Left colon (tissue), 2 donors: ENCODE results near the gene XXYLT1. TPM values are rescaled to one million over a fixed set of nuclear protein-coding genes. Genes with fewer than 3 reads are reported as not detected.

Experiments
- ATAC-seq: fragments of 200-7000 bp; cut with Tn5 transposase; one replicate; pipeline ENCODE4 v1.9.1; 2020; ENCODE audit warnings: mild to moderate bottlenecking, moderate library complexity
- DNase-seq, 2 donors: peaks; one replicate each; pipeline ENCODE4 v3.0.0-alpha.2; 2020
- intact Hi-C, 2 donors: fragments of 100-400 bp; cut with DNase I in 1 of 2; cut with micrococcal nuclease in 1 of 2; formaldehyde crosslinking; loops; one replicate each; pipeline versions ENCODE4 v1.11.2 to v1.14.0; 2022; cut with DNase I, micrococcal nuclease
- total RNA-seq, 2 donors: library from RNA; stranded (reverse); fragmentation: NEBNext Ultra II Directional; extraction: Animal tissue kit (Norgen Biotek cat#: 25700); gene quantifications; one replicate each; pipeline ENCODE4 v1.2.1, GENCODE V29; 2021
- donor health status: DM: no; HTN: no; CAD: no.
- donor health status: DM: yes; HTN: yes; CAD: no.

The XXYLT1 gene
- total RNA-seq, 2 donors from 2014 or later, result 8.0 to 13.5 TPM

DNA sequence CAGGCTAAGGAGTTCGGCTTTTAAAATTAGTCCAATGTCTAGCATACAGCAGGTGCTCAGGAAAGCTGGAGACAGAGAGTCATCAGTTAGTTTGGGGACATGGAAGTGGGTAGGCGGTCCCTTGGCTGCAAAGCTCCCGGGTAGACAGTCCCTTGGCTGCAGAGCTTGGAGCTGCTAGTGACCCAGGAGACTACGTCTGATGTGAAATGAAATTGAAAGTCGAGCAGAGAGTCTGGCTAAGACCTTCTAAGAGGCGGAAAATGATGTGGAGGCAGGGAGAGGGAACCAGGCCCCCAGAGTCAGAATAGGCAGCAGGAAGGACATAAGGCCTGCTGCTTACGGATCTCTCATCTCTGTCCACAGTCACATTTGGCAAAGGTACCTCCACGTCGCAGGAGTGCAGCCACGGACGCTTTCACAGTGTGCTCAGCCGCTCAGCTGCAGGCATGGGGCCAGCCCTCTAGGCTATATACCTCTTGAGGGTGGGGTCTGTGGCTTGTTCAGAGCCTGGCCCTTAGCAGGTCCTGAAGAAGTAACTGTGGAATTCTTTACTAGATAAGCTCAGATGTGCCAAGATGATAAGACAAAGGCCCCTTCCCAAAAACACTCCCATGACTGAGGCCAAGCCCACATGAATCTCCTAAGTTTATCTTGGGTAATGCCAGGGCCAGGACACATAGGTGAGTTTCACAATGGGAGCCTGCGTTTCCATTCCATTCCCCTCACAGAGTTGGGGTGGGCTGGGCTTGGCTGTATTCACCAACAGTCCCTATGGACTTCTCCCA is 131.7 kb downstream of the XXYLT1 start:
- no peak for ATAC-seq
- intact Hi-C loops, result no loop called here
- no peak for DNase-seq

GRCh38 chr3:195137638-195138588 is 133.0 kb downstream of the XXYLT1 start:
- intact Hi-C loops, result no loop called here
- ATAC-seq (peak; percentile 82), DNase-seq (no peak)

- intact Hi-C loops, result no loop called here
- no peak for DNase-seq
- no peak for ATAC-seq
These were observed 135.0 kb downstream of the XXYLT1 start for GRCh38 chr3:195135917-195136316.

GRCh38 chr3:195134431-195134830 is 136.5 kb downstream of the XXYLT1 start:
- ATAC-seq (no peak), DNase-seq (no peak)
- intact Hi-C loops, result no loop called here

DNA sequence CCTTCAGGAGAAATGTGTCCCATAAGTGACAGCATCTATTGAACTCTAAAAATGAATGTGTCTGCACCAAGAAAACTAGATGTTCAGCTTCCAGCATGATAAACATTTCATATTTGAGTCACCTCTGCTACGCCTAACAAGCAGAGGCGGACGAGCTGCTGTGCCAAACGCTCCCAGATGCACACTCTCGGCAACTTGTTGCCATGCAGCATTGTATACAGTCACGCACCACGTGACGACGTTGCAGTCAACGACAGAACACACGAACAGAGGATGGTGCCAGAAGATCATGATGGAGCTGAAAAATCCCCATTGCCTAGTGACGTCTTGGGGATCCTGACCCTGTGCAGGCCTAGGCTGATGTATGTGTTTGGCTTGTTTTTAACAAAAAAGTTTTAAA is 137.5 kb downstream of the XXYLT1 start:
- intact Hi-C loops, result no loop called here
- DNase-seq (peak; percentile 45 to 75), ATAC-seq (no peak)

- intact Hi-C loops, result no loop called here
- no peak for DNase-seq
These were observed 137.9 kb downstream of the XXYLT1 start for GRCh38 chr3:195133013-195133412.

DNA sequence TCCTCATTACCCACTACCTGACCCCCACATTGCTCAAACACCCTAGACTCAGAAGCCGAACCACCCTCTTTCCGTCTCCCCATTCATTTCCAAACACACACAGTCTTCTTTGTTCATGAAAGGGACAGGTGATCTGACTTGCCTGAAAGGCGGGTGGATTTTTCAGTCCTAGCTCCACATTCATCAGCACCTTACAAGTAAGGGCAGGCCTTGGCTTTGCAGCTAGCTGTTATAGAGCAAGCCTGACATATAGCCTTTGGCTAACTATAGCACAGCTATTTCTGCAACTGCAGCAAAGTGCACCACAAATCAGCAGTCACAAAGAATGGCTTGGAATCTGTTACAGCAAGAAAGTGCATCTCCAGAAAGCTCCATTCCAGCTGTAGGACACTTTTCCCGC is 139.8 kb downstream of the XXYLT1 start:
- ATAC-seq (no peak), DNase-seq (no peak)
- intact Hi-C loops, result no loop called here

More at GRCh38 chr3:195133013-195133412, 137.9 kb downstream of the XXYLT1 start:
- no peak for ATAC-seq

DNA sequence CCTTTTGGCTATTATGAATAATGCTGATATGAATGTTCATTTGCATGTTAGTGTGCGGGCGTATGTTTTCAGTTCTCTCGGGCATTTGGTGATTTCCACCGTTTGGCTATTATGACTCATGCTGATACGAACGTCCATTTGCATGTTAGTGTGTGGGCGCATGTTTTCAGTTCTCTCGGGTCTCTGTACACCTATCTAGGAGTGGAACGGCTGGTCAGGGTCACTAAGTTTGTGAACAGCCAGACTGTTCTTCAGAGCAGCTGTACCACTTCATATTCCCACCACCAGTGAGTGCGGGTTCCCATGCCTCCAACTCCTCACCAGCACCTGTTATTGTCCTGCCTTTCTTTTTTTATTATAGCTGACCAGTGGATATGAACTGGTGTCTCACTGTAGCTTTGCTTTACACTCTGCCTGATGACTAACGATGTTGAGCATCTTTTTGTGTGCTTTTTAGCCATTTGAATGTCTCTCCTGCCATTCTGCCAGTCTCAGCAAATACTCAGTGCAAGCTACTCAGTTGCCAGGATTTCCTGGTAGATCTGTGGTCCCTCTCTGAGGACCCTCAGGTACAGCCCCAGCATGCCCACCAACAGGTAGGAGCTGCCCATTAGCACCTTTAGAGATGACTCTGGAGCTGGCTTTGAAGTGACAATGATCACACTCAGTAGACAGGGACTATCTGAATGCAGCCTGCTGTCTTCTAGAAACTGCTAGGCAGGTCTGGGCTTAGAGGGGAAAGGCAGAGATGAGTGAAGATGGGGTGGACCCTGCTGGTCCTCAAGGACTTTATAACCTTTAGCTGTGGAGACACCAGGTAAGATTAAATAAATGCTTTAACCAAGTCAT is 141.1 kb downstream of the XXYLT1 start:
- DNase-seq (no peak), ATAC-seq (no peak)
- intact Hi-C loops, result no loop called here

DNA sequence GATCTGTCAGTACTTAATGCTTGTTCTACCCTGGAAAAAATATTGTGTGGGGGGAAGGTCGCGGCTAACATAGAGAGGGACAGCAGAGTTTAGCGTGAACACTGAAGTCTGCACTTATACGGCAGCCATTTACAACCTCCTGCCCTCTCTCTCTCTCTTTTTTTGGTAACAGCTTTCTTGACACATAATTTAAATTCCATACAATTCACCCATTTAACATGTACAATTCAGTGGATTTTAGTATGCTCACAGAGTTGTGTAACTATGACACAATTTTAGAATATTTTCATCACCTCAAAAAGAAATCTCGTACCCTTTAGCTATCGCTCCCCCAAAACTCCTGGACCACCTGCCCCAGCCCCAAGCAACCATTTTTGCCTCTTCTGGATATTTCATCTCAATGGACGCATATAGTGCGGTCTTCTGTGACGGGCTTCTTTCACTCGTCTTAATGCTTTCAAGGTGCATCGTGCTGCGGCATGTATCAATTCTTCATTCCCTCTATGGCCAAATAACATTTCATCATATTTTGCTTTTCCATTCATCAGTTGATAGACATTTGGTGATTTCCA is 141.8 kb downstream of the XXYLT1 start:
- ATAC-seq (no peak), DNase-seq (no peak)
- intact Hi-C loops, result no loop called here

- no peak for ATAC-seq
- intact Hi-C loops, result no loop called here
- DNase-seq, result no peak
These were observed 142.5 kb downstream of the XXYLT1 start for GRCh38 chr3:195128255-195129071.

- intact Hi-C loops, result no loop called here
- no peak for DNase-seq
- no peak for ATAC-seq
These were observed 144.8 kb downstream of the XXYLT1 start for GRCh38 chr3:195126056-195126605.

DNA sequence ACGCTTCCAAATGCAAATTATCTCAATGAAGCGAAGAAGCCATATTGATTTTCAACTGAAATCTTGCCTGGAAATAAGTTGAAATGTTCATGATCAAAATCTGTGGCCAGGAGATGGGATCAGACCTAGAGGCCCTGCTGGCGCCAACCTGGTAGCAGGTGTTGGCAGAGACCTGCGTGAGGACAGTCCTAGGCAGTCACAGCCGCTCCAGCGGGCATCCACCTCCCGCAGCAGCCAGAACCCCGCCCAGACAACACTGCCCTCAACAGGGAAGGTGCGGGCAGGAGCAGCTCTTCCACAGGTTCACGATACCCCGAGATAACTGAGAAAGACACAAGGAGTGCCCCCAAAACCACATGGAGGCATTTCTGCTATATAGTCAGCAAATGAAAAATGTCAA is 145.3 kb downstream of the XXYLT1 start:
- intact Hi-C loops, result no loop called here
- DNase-seq (no peak), ATAC-seq (no peak)

- ATAC-seq, result no peak
- DNase-seq, result no peak
- intact Hi-C loops, result no loop called here
These were observed 146.5 kb downstream of the XXYLT1 start for GRCh38 chr3:195124378-195124992.

DNA sequence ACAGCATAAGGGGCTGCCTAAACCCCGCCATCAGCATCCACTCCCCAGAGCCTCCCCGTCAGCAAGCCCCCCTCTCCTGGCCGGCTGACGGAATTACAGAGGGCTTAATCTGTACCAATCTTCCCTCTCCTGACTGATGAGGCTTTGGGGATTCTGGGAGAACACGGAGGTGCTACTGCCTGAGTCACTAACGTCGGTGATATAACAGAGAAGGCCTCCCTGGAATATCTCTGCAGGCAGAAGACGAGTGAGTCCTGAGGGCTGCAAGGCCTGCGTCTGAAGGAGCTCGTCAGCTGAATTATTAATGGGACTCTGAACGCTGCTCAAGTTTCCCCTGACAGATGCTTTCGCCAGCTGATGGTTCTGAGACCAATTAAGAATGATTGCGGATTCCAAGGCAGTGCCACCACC is 147.7 kb downstream of the XXYLT1 start:
- intact Hi-C loops, result no loop called here
- ATAC-seq (no peak), DNase-seq (no peak)

GRCh38 chr3:195122261-195122660 is 148.7 kb downstream of the XXYLT1 start:
- intact Hi-C loops, result no loop called here
- no peak for ATAC-seq
- no peak for DNase-seq

DNA sequence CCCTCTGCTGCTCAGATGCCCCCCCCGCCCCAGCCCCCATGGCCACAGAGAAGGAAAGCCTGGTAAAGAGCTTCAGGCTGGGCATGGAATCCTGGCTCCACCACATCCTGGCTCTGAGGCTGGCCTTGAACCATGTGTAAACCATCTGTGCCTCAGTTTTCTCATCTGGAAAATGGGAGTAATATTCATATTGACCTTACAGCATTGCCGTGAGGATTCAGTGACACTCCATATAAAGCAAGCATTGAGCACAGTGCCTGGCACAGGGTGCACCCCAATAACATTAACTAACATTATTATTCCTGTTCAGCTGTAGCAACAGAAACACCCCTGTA is 150.7 kb downstream of the XXYLT1 start:
- intact Hi-C loops, result no loop called here
- DNase-seq (no peak), ATAC-seq (no peak)

DNA sequence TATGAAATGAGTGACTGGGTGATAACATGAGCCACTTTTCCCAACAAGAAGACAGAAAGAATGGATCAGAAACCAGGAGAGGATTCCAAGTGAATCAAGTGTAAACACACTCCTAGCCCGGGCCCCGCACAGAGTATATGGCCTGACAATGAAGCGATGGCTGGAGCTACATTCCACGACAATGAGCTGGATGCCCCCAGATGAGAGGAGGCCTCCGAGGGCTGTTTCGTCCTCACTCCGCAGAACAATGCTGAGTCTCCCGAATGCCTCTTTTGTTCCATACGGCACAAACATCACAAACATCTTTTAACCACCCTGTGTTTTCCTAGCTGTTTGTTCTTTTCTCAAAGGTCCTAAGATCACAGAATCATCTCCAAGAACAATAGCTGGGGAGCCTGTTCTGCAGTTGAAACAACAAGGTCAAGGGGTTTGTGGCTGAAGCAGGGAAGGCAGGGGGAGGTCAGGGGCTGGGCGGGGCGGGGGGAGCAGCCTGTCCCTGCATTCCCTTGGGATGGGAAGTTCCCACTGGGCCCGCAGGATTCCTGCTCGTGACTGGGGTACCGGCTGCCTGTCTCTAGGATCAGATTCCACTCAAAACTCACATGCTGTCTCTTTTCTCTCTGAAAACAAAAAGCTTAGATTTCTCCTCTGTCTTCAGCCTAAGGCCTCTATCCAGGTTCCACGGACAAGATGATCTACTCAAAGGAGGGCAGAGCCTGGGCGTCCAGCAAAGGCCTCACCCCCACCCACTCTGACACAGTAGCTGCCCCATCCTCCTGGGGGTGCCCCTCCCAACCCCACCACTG is 151.3 kb downstream of the XXYLT1 start:
- no peak for DNase-seq
- no peak for ATAC-seq
- intact Hi-C loops, result no loop called here
